HEK293 (cell line): ENCODE results near the gene CSTF1.

ENCODE experiments used
- CTCF ChIA-PET: fragments of 350-600 bp; formaldehyde crosslinking; extraction: SDS; loops from one replicate; lab custom pipeline; 2021; ENCODE audit warnings: antibody characterized with exemption; lab: Yijun Ruan, JAX
- POLR2A ChIA-PET: fragments of 300-600 bp; formaldehyde crosslinking; extraction: SDS; loops from one replicate; lab custom pipeline; 2020; ENCODE audit warnings: antibody characterized with exemption, inconsistent platforms; lab: Yijun Ruan, JAX
- H3K27ac ChIP-seq: fragments of 200-500 bp; sonication (Bioruptor generic); 2 replicates; pipeline ENCODE4 v1.5.1; 2014; ENCODE audit warnings: low read depth, low read length, control low read depth, inconsistent platforms; ENCODE audit errors: extremely low read depth
- H3K36me3 ChIP-seq, 2 experiments: fragments of 200-500 bp in 1 of 2; sonication (Bioruptor generic) in 1 of 2; 1 replicate in 1 of 2; 2 replicates in 1 of 2; pipeline ENCODE4 v1.5.1; 2014 to 2017; ENCODE audit warnings: inconsistent platforms in 2 of 2, low read length in 2 of 2; ENCODE audit not compliant: control insufficient read depth in 2 of 2, insufficient read depth in 1 of 2
- H3K4me1 ChIP-seq: fragments of 200-500 bp; sonication (Bioruptor generic); 2 replicates; pipeline ENCODE4 v1.5.1; 2014; ENCODE audit warnings: mild to moderate bottlenecking, low read length, inconsistent platforms; ENCODE audit not compliant: control insufficient read depth, insufficient read depth
- H3K4me3 ChIP-seq: 2 replicates; pipeline ENCODE4 v1.5.1; 2011; ENCODE audit warnings: low read depth, mild to moderate bottlenecking, control low read depth, low read length, moderate library complexity
- H3K9me3 ChIP-seq: fragments of 200-500 bp; sonication (Bioruptor generic); 2 replicates; pipeline ENCODE4 v1.5.1; 2014; ENCODE audit warnings: low read depth, low read length, inconsistent platforms; ENCODE audit not compliant: control insufficient read depth, insufficient read depth
- BCL6B ChIP-seq: fragments of 450-650 bp; formaldehyde crosslinking; IDR thresholded peaks from 2 replicates; pipeline ENCODE4 v1.5.1; 2017; ENCODE audit warnings: missing biosample characterization, missing genetic modification characterization
- EGR2 ChIP-seq: fragments of 450-650 bp; formaldehyde crosslinking; IDR thresholded peaks from 2 replicates; pipeline ENCODE4 v1.5.1; 2016; ENCODE audit warnings: low read depth, missing biosample characterization, missing genetic modification characterization
- GLI4 ChIP-seq: fragments of 450-650 bp; formaldehyde crosslinking; IDR thresholded peaks from 2 replicates; pipeline ENCODE4 v1.5.1; 2016; ENCODE audit warnings: missing biosample characterization, missing genetic modification characterization
- GLIS2 ChIP-seq: fragments of 450-650 bp; formaldehyde crosslinking; IDR thresholded peaks from 2 replicates; pipeline ENCODE4 v1.5.1; 2016; ENCODE audit warnings: missing biosample characterization, missing genetic modification characterization
- KLF1 ChIP-seq: fragments of 450-650 bp; formaldehyde crosslinking; IDR thresholded peaks from 2 replicates; pipeline ENCODE4 v1.5.1; 2016; ENCODE audit warnings: missing biosample characterization, missing genetic modification characterization
- PRDM1 ChIP-seq: fragments of 450-650 bp; formaldehyde crosslinking; IDR thresholded peaks from 2 replicates; pipeline ENCODE4; 2016; ENCODE audit warnings: missing biosample characterization, missing genetic modification characterization
- YY2 ChIP-seq: fragments of 450-650 bp; formaldehyde crosslinking; IDR thresholded peaks from 2 replicates; pipeline ENCODE4 v1.5.1; 2016; ENCODE audit warnings: missing biosample characterization, missing genetic modification characterization
- ZBTB1 ChIP-seq: fragments of 450-650 bp; formaldehyde crosslinking; IDR thresholded peaks from 2 replicates; pipeline ENCODE4 v1.5.1; 2016; ENCODE audit warnings: missing biosample characterization, missing genetic modification characterization
- ZFHX2 ChIP-seq: fragments of 450-650 bp; formaldehyde crosslinking; conservative IDR thresholded peaks from 2 replicates; pipeline ENCODE4 v1.5.1; 2016; ENCODE audit warnings: missing biosample characterization, missing genetic modification characterization
- ZFP41 ChIP-seq: fragments of 450-650 bp; formaldehyde crosslinking; IDR thresholded peaks from 2 replicates; pipeline ENCODE4 v1.5.1; 2016; ENCODE audit warnings: missing biosample characterization, missing genetic modification characterization, borderline replicate concordance
- ZFP69B ChIP-seq: fragments of 450-650 bp; formaldehyde crosslinking; IDR thresholded peaks from 2 replicates; pipeline ENCODE4 v1.5.1; 2016; ENCODE audit warnings: missing biosample characterization, missing genetic modification characterization
- ZNF155 ChIP-seq: fragments of 450-650 bp; formaldehyde crosslinking; IDR thresholded peaks from 2 replicates; pipeline ENCODE4 v1.5.1; 2016; ENCODE audit warnings: missing biosample characterization, missing genetic modification characterization
- ZNF362 ChIP-seq: fragments of 450-650 bp; formaldehyde crosslinking; IDR thresholded peaks from 2 replicates; pipeline ENCODE4 v1.5.1; 2016; ENCODE audit warnings: missing biosample characterization, missing genetic modification characterization
- ZNF416 ChIP-seq: fragments of 450-650 bp; formaldehyde crosslinking; IDR thresholded peaks from 2 replicates; pipeline ENCODE4 v1.5.1; 2016; ENCODE audit warnings: missing biosample characterization, missing genetic modification characterization
- ZNF530 ChIP-seq: fragments of 450-650 bp; formaldehyde crosslinking; IDR thresholded peaks from 2 replicates; pipeline ENCODE4 v1.5.1; 2016; ENCODE audit warnings: low read depth, missing biosample characterization, missing genetic modification characterization
- ZNF548 ChIP-seq: fragments of 450-650 bp; formaldehyde crosslinking; IDR thresholded peaks from 2 replicates; pipeline ENCODE4 v1.5.1; 2016; ENCODE audit warnings: missing biosample characterization, missing genetic modification characterization
- ZNF596 ChIP-seq: fragments of 450-650 bp; IDR thresholded peaks from 2 replicates; pipeline ENCODE4 v1.5.0; 2018; ENCODE audit warnings: missing biosample characterization, mild to moderate bottlenecking, missing genetic modification characterization, moderate library complexity
- ZNF658 ChIP-seq: fragments of 450-650 bp; formaldehyde crosslinking; IDR thresholded peaks from 2 replicates; pipeline ENCODE4; 2016; ENCODE audit warnings: missing biosample characterization, missing genetic modification characterization
- ZNF76 ChIP-seq: fragments of 450-650 bp; formaldehyde crosslinking; IDR thresholded peaks from 2 replicates; pipeline ENCODE4; 2016; ENCODE audit warnings: low read depth, missing biosample characterization, missing genetic modification characterization, borderline replicate concordance
- ZNF776 ChIP-seq: fragments of 450-650 bp; formaldehyde crosslinking; IDR thresholded peaks from 2 replicates; pipeline ENCODE4 v1.5.0; 2017; ENCODE audit warnings: missing biosample characterization, missing genetic modification characterization, borderline replicate concordance
- ZNF837 ChIP-seq: fragments of 450-650 bp; formaldehyde crosslinking; IDR thresholded peaks from 2 replicates; pipeline ENCODE4 v1.5.1; 2016; ENCODE audit warnings: missing biosample characterization, missing genetic modification characterization
- ZNF843 ChIP-seq: fragments of 450-650 bp; formaldehyde crosslinking; IDR thresholded peaks from 2 replicates; pipeline ENCODE4 v1.5.1; 2016; ENCODE audit warnings: missing biosample characterization, missing genetic modification characterization
- ZSCAN23 ChIP-seq: fragments of 450-650 bp; formaldehyde crosslinking; IDR thresholded peaks from 2 replicates; pipeline ENCODE4 v1.5.1; 2016; ENCODE audit warnings: missing biosample characterization, missing genetic modification characterization
- TF ChIP-seq, protein P1 (sequence below): fragments of 450-650 bp; formaldehyde crosslinking; IDR thresholded peaks from 2 replicates; pipeline ENCODE4 v1.5.1; 2017; ENCODE audit warnings: missing biosample characterization, missing genetic modification characterization

Gene CSTF1

GRCh38 chr20:56433880-56434255 is 41.4 kb downstream of the CSTF1 start:
- Histone ChIP-seq H3K4me1 (no peaks in the 10 kb centered on the region), H3K27ac (no peak overlapping the region), H3K4me3 (no peak overlapping the region), H3K9me3 (no peaks in the 10 kb centered on the region), H3K36me3 (no peaks in the 10 kb centered on the region)
- ChIA-PET CTCF (no interaction called here), POLR2A (no interaction called here)
- 0 out of 2 replicates have a peak, but pooled peaks have one; percentile 38 for TF ChIP-seq ZFHX2 (tag by site-specific recombination)
- no peak for TF ChIP-seq ZBTB1
- peak; percentile 52 for TF ChIP-seq EGR2 (tag by site-specific recombination)
- no peak for TF ChIP-seq ZNF416 (tag by site-specific recombination)

- ChIA-PET POLR2A (no interaction called here), CTCF (interaction anchor here (0.5 kb wide), 1 partner anchor 1579 kb away, joined by 3 read pairs; no protein-coding TSS in a partner anchor)
- H3K4me3 ChIP-seq, result no peak overlapping the region
- no peak overlapping the region for H3K27ac ChIP-seq
- TF ChIP-seq ZNF596 (tag by site-specific recombination) (no peak), ZFHX2 (tag by site-specific recombination) (no peak), ZFP69B (tag by site-specific recombination) (no peak), PRDM1 (tag by site-specific recombination) (no peak), YY2 (no peak), ZNF843 (no peak), BCL6B (tag by site-specific recombination) (no peak), ZNF776 (tag by site-specific recombination) (no peak), ZNF548 (no peak), ZNF530 (tag by site-specific recombination) (no peak), ZNF155 (tag by site-specific recombination) (no peak), GLIS2 (tag by site-specific recombination) (no peak), ZFP41 (tag by site-specific recombination) (no peak), ZSCAN23 (no peak), ZNF658 (tag by site-specific recombination) (no peak), GLI4 (tag by site-specific recombination) (no peak), KLF1 (tag by site-specific recombination) (no peak)
- TF ChIP-seq, protein P1, sequence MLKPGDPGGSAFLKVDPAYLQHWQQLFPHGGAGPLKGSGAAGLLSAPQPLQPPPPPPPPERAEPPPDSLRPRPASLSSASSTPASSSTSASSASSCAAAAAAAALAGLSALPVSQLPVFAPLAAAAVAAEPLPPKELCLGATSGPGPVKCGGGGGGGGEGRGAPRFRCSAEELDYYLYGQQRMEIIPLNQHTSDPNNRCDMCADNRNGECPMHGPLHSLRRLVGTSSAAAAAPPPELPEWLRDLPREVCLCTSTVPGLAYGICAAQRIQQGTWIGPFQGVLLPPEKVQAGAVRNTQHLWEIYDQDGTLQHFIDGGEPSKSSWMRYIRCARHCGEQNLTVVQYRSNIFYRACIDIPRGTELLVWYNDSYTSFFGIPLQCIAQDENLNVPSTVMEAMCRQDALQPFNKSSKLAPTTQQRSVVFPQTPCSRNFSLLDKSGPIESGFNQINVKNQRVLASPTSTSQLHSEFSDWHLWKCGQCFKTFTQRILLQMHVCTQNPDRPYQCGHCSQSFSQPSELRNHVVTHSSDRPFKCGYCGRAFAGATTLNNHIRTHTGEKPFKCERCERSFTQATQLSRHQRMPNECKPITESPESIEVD (tag by site-specific recombination), result no peak
- TF ChIP-seq, all 188 proteins: peak for 0
- Histone ChIP-seq H3K9me3 (no peaks in the 10 kb centered on the region), H3K36me3 (no peaks in the 10 kb centered on the region), H3K4me1 (no peaks in the 10 kb centered on the region)
Measured at GRCh38 chr20:56437196-56437960, 44.9 kb downstream of the CSTF1 start.

DNA sequence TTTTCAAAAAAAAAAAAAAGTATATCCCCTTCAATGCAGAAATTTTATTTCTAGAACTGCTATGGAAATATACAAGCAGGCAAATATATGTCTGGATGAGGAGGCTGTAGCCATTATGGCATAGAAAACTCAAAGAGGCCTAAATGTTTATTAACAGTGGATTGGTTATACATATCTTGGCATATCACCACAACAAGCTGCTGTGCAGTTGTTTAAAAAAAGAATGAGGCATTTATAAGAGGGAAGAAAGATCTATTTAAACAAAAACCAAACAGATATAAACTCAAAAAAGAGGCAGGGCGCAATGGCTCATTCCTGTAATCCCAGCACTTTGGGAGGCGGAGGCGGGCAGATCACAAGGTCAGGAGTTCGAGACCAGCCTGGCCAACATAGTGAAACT is 45.8 kb downstream of the CSTF1 start:
- CTCF ChIA-PET, result interaction anchor here (0.7 kb wide), 1 partner anchor 11 kb away, joined by 3 read pairs; no protein-coding TSS in a partner anchor
- Histone ChIP-seq H3K4me3 (no peak overlapping the region), H3K36me3 (no peaks in the 10 kb centered on the region), H3K4me1 (no peaks in the 10 kb centered on the region), H3K9me3 (no peaks in the 10 kb centered on the region), H3K27ac (no peak overlapping the region)
- POLR2A ChIA-PET, result no interaction called here
- TF ChIP-seq ZNF362 (tag by site-specific recombination) (no peak), ZNF76 (tag by site-specific recombination) (no peak), ZNF658 (tag by site-specific recombination) (no peak), ZNF837 (tag by site-specific recombination) (no peak)
